Muscle layer of colon (tissue), 2 donors: Measurements from ENCODE around the gene PRKAG2.
"Not testable (repeated sequence)": the region's sequence is repeated elsewhere in the genome, so short reads cannot be mapped to it uniquely, and the experiment has no call there.

ENCODE experiments used
- H3K27ac ChIP-seq: one replicate; pipeline ENCODE4 v1.7.0; 2013; ENCODE audit warnings: low read depth, mild to moderate bottlenecking, low read length, moderate library complexity
- H3K27me3 ChIP-seq, 2 donors: one replicate each; pipeline ENCODE4 v1.7.0; 2013; ENCODE audit warnings: low read length in 2 of 2, mild to moderate bottlenecking in 2 of 2; ENCODE audit not compliant: insufficient read depth in 2 of 2, control insufficient read depth in 1 of 2
- H3K36me3 ChIP-seq: one replicate; pipeline ENCODE4 v1.7.0; 2013; ENCODE audit warnings: mild to moderate bottlenecking, low read length; ENCODE audit not compliant: insufficient read depth
- H3K4me1 ChIP-seq: one replicate; pipeline ENCODE4 v1.7.0; 2013; ENCODE audit warnings: mild to moderate bottlenecking, low read length; ENCODE audit not compliant: insufficient read depth
- H3K4me3 ChIP-seq, 2 donors: one replicate each; pipeline ENCODE4 v1.7.0; 2013; ENCODE audit warnings: low read length in 2 of 2, low read depth in 1 of 2, mild to moderate bottlenecking in 1 of 2, moderate library complexity in 1 of 2
- H3K9ac ChIP-seq: one replicate; pipeline ENCODE4 v1.7.0; 2013; ENCODE audit warnings: low read length
- H3K9me3 ChIP-seq: one replicate; pipeline ENCODE4 v1.7.0; 2013; ENCODE audit warnings: mild to moderate bottlenecking, low read length
- donor health status: abdominal sarcoma.
- donor health status: Adenocarcinoma of cecum.

PRKAG2 gene

GRCh38 chr7:151542606-151543130 lies 334.2 kb downstream of the PRKAG2 start:
- Histone ChIP-seq H3K9ac (no peak overlapping the region), H3K4me3 (no peak overlapping the region), H3K27me3 (no peaks in the 10 kb centered on the region), H3K9me3 (no peaks in the 10 kb centered on the region), H3K27ac (no peak overlapping the region), H3K36me3 (no peaks in the 10 kb centered on the region), H3K4me1 (peaks cover 23% of the 10 kb centered on the region)

- Histone ChIP-seq H3K27ac (no peak overlapping the region), H3K9me3 (no peaks in the 10 kb centered on the region), H3K9ac (no peak overlapping the region), H3K4me3 (no peak overlapping the region), H3K4me1 (peaks cover 27% of the 10 kb centered on the region), H3K27me3 (no peaks in the 10 kb centered on the region), H3K36me3 (no peaks in the 10 kb centered on the region)
Observed at GRCh38 chr7:151541709-151542499, 335.0 kb downstream of the PRKAG2 start.

- Histone ChIP-seq H3K9me3 (no peaks in the 10 kb centered on the region), H3K27ac (peak overlapping the region; percentile 19), H3K36me3 (no peaks in the 10 kb centered on the region), H3K27me3 (no peaks in the 10 kb centered on the region), H3K4me1 (peaks cover 27% of the 10 kb centered on the region), H3K9ac (no peak overlapping the region), H3K4me3 (no peak overlapping the region)
Observed at GRCh38 chr7:151540146-151540545, 336.8 kb downstream of the PRKAG2 start.

- H3K27me3 ChIP-seq = no peaks in the 10 kb centered on the region
- H3K4me1 ChIP-seq = peaks cover 27% of the 10 kb centered on the region
- H3K9ac ChIP-seq = no peak overlapping the region
- no peaks in the 10 kb centered on the region for H3K36me3 ChIP-seq
- no peaks in the 10 kb centered on the region for H3K9me3 ChIP-seq
- peak overlapping the region; percentile 53 for H3K27ac ChIP-seq
- H3K4me3 ChIP-seq = no peak overlapping the region
Observed at GRCh38 chr7:151539088-151539671, 337.7 kb downstream of the PRKAG2 start.

GRCh38 chr7:151537818-151538561 lies 338.9 kb downstream of the PRKAG2 start:
- no peak overlapping the region for H3K4me3 ChIP-seq
- peak overlapping the region; percentile 59 for H3K27ac ChIP-seq
- H3K4me1 ChIP-seq = peaks cover 27% of the 10 kb centered on the region
- no peaks in the 10 kb centered on the region for H3K9me3 ChIP-seq
- H3K9ac ChIP-seq = no peak overlapping the region
- H3K36me3 ChIP-seq = no peaks in the 10 kb centered on the region
- no peaks in the 10 kb centered on the region for H3K27me3 ChIP-seq

- not testable (repeated sequence) for H3K4me3 ChIP-seq, H3K9me3 ChIP-seq, H3K27me3 ChIP-seq, H3K36me3 ChIP-seq, H3K9ac ChIP-seq, H3K27ac ChIP-seq
- peaks cover 27% of the 10 kb centered on the region for H3K4me1 ChIP-seq
Observed at GRCh38 chr7:151536178-151536577, 340.7 kb downstream of the PRKAG2 start.

- H3K27me3 ChIP-seq = no peaks in the 10 kb centered on the region
- H3K36me3 ChIP-seq = no peaks in the 10 kb centered on the region
- no peak overlapping the region for H3K27ac ChIP-seq
- no peak overlapping the region for H3K9ac ChIP-seq
- H3K4me1 ChIP-seq = no peaks in the 10 kb centered on the region
- no peak overlapping the region for H3K4me3 ChIP-seq
- no peaks in the 10 kb centered on the region for H3K9me3 ChIP-seq
Observed at GRCh38 chr7:151529842-151530241, 347.1 kb downstream of the PRKAG2 start.

- H3K9ac ChIP-seq = no peak overlapping the region
- H3K9me3 ChIP-seq = no peaks in the 10 kb centered on the region
- no peaks in the 10 kb centered on the region for H3K36me3 ChIP-seq
- H3K4me1 ChIP-seq = no peaks in the 10 kb centered on the region
- no peaks in the 10 kb centered on the region for H3K27me3 ChIP-seq
- no peak overlapping the region for H3K27ac ChIP-seq
- no peak overlapping the region for H3K4me3 ChIP-seq
Observed at GRCh38 chr7:151524845-151525244, 352.1 kb downstream of the PRKAG2 start.

- Histone ChIP-seq H3K27me3 (no peaks in the 10 kb centered on the region), H3K9me3 (no peaks in the 10 kb centered on the region), H3K4me1 (no peaks in the 10 kb centered on the region), H3K4me3 (no peak overlapping the region), H3K36me3 (no peaks in the 10 kb centered on the region), H3K27ac (no peak overlapping the region), H3K9ac (no peak overlapping the region)
Observed at GRCh38 chr7:151524331-151524730, 352.6 kb downstream of the PRKAG2 start.

GRCh38 chr7:151520419-151521261 lies 356.3 kb downstream of the PRKAG2 start:
- Histone ChIP-seq H3K9ac (peak overlapping the region; percentile 33), H3K4me1 (peaks cover 24% of the 10 kb centered on the region), H3K9me3 (no peaks in the 10 kb centered on the region)

More at GRCh38 chr7:151520419-151521261, 356.3 kb downstream of the PRKAG2 start:
- Histone ChIP-seq H3K27ac (peak overlapping the region; percentile 86), H3K27me3 (no peaks in the 10 kb centered on the region), H3K4me3 (peak overlapping the region; percentile 57 to 80), H3K36me3 (no peaks in the 10 kb centered on the region)
